Mucosa of gallbladder (tissue), 1 donor: ENCODE measurements around the gene GNPNAT1. TPM values are rescaled to one million over a fixed set of nuclear protein-coding genes. Genes with fewer than 3 reads are reported as not detected.
"Not testable (repeated sequence)": the region's sequence is repeated elsewhere in the genome, so short reads cannot be mapped to it uniquely, and the experiment has no call there.

ENCODE experiments used
- DNase-seq: peaks from one replicate; pipeline ENCODE4 v3.0.0-alpha.2; 2020; ENCODE audit warnings: low spot score
- total RNA-seq: library from RNA; stranded (reverse); gene quantifications from one replicate; pipeline ENCODE4 v1.2.1, GENCODE V29; 2021
- donor health status: DM: no; HTN: no; CAD: no.

Gene GNPNAT1
- total RNA-seq, 1 donor from 2014 or later, result 18.9 TPM

GRCh38 chr14:52729585-52729924, 61.9 kb downstream of the GNPNAT1 start:
- no peak for DNase-seq

GRCh38 chr14:52729035-52729434, 62.4 kb downstream of the GNPNAT1 start:
- DNase-seq, result not testable (repeated sequence)

- not testable (repeated sequence) for DNase-seq
Measured at GRCh38 chr14:52727509-52727908, 63.9 kb downstream of the GNPNAT1 start.

Other genes starting within 250 kb of the GNPNAT1 start
- 7.0 TPM for gene TXNDC16, start 239.1 kb downstream of the GNPNAT1 start, total RNA-seq
- gene GPR137C, start 238.8 kb downstream of the GNPNAT1 start, total RNA-seq, result 0.86 TPM
- gene ERO1A, start 96.0 kb downstream of the GNPNAT1 start, total RNA-seq, result 74.6 TPM
- 61.6 TPM for gene PSMC6, start 84.4 kb downstream of the GNPNAT1 start, total RNA-seq
- 9.0 TPM for gene STYX, start 61.4 kb downstream of the GNPNAT1 start, total RNA-seq
- gene FERMT2, start 159.4 kb upstream of the GNPNAT1 start, total RNA-seq, result 125 TPM